Heart right ventricle (tissue), 16 donors: ENCODE results near the gene IL17RE. TPM values are rescaled to one million over a fixed set of nuclear protein-coding genes. Genes with fewer than 3 reads are reported as not detected.

Source experiments
- ATAC-seq, 8 donors: fragments of 200-7000 bp; cut with Tn5 transposase; one replicate each; pipeline ENCODE4 v1.9.1; 2020; ENCODE audit warnings: mild to moderate bottlenecking in 8 of 8, moderate library complexity in 8 of 8, moderate number of reproducible peaks in 1 of 8
- DNase-seq, 2 donors: peaks; one replicate each; pipeline ENCODE4 v3.0.0-alpha.2; 2020
- H3K27ac ChIP-seq, 10 donors: fragments of 200-600 bp; sonication (generic) in 2 of 10; one replicate each; pipeline versions ENCODE4 v1.5.0 to v1.8.0; 2020 to 2022; ENCODE audit warnings: mild to moderate bottlenecking in 3 of 10
- H3K27me3 ChIP-seq, 7 donors: fragments of 200-600 bp; one replicate each; pipeline ENCODE4 v1.8.0; 2021 to 2022; ENCODE audit warnings: mild to moderate bottlenecking in 2 of 7
- H3K36me3 ChIP-seq, 9 donors: fragments of 200-600 bp; sonication (generic) in 1 of 9; one replicate each; pipeline versions ENCODE4 v1.5.0 to v1.8.0; 2020 to 2022; ENCODE audit warnings: mild to moderate bottlenecking in 2 of 9
- H3K4me1 ChIP-seq, 9 donors: fragments of 200-600 bp; sonication (generic) in 1 of 9; one replicate each; pipeline versions ENCODE4 v1.5.0 to v1.8.0; 2020 to 2022; ENCODE audit warnings: mild to moderate bottlenecking in 4 of 9
- H3K4me3 ChIP-seq, 10 donors: fragments of 200-600 bp; sonication (generic) in 2 of 10; one replicate each; pipeline versions ENCODE4 v1.5.0 to v1.8.0; 2020 to 2022; ENCODE audit warnings: mild to moderate bottlenecking in 7 of 10, moderate library complexity in 2 of 10
- H3K9me3 ChIP-seq, 11 donors: fragments of 200-600 bp in 10 of 11; sonication (generic) in 2 of 11; one replicate each; pipeline versions ENCODE4 v1.5.0 to v1.8.0; 2013 to 2022; ENCODE audit warnings: mild to moderate bottlenecking in 2 of 11, control low read depth in 1 of 11, moderate library complexity in 1 of 11
- WGBS, 2 donors: extraction: QIAGEN DNeasy Blood & Tissue Kit; methylation state at CpG; one replicate each; pipeline ENCODE4 v1.1.7; 2013; ENCODE audit warnings: inconsistent platforms in 1 of 2; 5-methylcytosine and 5-hydroxymethylcytosine counted together
- intact Hi-C, 10 donors: fragments of 100-400 bp; cut with DNase I; formaldehyde crosslinking; loops; one replicate each; pipeline versions ENCODE4 v1.11.1 to v1.14.2; 2022
- polyA plus RNA-seq, 2 donors: library from polyadenylated mRNA; stranded (reverse); fragments of 200-250 nt; gene quantifications; one replicate each; pipeline ENCODE4 v1.2.3, GENCODE V29; 2013
- total RNA-seq, 10 donors: library from RNA; stranded (reverse); fragmentation: NEBNext Ultra II Directional in 3 of 10; extraction: Animal tissue kit (Norgen Biotek cat#: 25700) in 3 of 10; gene quantifications; one replicate each; pipeline versions ENCODE4 v1.2.1 to v1.2.4, GENCODE V29; 2021 to 2023
- TF ChIP-seq, protein P1 (sequence below), 9 donors: fragments of 200-600 bp; sonication (generic) in 2 of 9; IDR thresholded peaks; one replicate each; pipeline versions ENCODE4 v1.5.0 to v1.8.0; 2021 to 2022; ENCODE audit warnings: antibody characterized with exemption in 9 of 9, mild to moderate bottlenecking in 5 of 9, moderate library complexity in 1 of 9
- donor health status: Arrhythmogenic right ventricular cardiomyopathy.
- donor health status: ischemic (EF 13 %, LVEDD 7.1; RV severe dilation, severe dysfunction).
- donor health status: healthy with polysubstance abuse.
- donor health status: DM: no; HTN: yes; CAD: no.
- donor health status: DM: no; HTN: no; CAD: no.
- donor health status: ischemic (EF 25% LVEDD 6.9; RV normal size, moderate dysfunction).
- donor health status: ischemic (EF 25% LVEDD 5.7; RV mildly dilated, moderate dysfunction).
- donor health status: healthy.
- donor health status: DM: yes; HTN: yes; CAD: no.
- donor health status: Ischemic cardiomyopathy.
- donor health status: ischemic (EF 35%, LVEDD 5.7; RV mildly dilated, moderate dysfunction).
- donor health status: nonischemic (EF 11% LVEDD 7.7; RV severe dilation, severe dysfunction).
- donor health status: DM: yes; HTN: yes; CAD: no.
- donor health status: PGD.
- donor health status: ischemic (EF 29% LVEDD 5.4; RV normal size, mild dysfunction).
- donor health status: nonischemic (EF 23%, LVEDD 6.1; RV moderate dilation, normal function).

Gene IL17RE
- total and polyA plus RNA-seq, 12 donors = 0.16 to 2.3 (median 1.00) TPM

DNA sequence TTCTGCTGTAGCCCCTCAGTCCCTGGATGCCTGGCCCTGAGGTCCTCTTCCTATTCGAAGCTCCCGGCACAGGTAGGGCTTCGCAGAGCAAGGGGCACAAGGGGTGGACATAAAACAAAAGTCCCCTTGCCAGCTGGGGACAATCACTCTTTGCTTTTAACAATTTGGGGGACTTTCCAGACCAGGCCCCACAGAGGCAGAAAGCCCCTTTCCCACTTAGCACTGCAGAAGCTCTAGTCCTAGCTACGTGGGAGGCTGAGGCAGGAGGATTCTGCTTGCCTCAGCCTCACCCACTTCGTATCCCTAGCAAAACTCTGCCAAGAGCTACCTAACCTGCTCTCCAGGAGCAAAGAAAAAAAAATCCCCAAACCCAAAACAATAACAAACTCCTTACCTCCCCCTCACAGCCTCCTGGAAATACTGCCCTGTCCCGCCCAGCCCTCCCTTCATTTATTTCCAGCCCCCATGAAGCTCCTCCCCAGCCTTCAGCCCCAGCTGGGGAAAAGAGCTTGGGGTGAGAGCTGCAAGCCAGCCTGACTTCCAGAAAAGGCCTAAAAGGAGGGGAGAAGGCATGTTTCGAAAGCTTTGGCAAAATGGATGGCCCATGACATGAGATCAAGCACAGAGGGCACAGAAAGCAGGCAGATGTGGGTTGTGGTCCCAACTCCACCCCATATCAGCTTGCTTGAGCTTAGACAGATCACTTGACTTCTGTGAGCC is 22.7 kb upstream of the IL17RE start, which contains the start of gene CIDEC:
Gene CIDEC, minus strand, starts transcription at position 424 of the 720 bp plus-strand sequence. CDS start 1,767 bp downstream, outside the sequence.
- 81 to 89% methylated on average over 7 of the region's 7 CpGs for WGBS, 2 donors
- intact Hi-C loops = no loop called here
- TF ChIP-seq, protein P1, sequence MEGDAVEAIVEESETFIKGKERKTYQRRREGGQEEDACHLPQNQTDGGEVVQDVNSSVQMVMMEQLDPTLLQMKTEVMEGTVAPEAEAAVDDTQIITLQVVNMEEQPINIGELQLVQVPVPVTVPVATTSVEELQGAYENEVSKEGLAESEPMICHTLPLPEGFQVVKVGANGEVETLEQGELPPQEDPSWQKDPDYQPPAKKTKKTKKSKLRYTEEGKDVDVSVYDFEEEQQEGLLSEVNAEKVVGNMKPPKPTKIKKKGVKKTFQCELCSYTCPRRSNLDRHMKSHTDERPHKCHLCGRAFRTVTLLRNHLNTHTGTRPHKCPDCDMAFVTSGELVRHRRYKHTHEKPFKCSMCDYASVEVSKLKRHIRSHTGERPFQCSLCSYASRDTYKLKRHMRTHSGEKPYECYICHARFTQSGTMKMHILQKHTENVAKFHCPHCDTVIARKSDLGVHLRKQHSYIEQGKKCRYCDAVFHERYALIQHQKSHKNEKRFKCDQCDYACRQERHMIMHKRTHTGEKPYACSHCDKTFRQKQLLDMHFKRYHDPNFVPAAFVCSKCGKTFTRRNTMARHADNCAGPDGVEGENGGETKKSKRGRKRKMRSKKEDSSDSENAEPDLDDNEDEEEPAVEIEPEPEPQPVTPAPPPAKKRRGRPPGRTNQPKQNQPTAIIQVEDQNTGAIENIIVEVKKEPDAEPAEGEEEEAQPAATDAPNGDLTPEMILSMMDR (IDR thresholded peaks at IDR 0.05) = no peak
- H3K4me3 ChIP-seq = no peak within 1 kb of the TSS
- no peak for ATAC-seq
- no peaks in the 10 kb centered on the region for H3K36me3 ChIP-seq
- H3K4me1 ChIP-seq = no peaks in the 10 kb centered on the region
- H3K27me3 ChIP-seq = no peaks in the 10 kb centered on the region
- no peak for DNase-seq
- no peak within 1 kb of the TSS for H3K27ac ChIP-seq
- no peaks in the 10 kb centered on the region for H3K9me3 ChIP-seq

DNA sequence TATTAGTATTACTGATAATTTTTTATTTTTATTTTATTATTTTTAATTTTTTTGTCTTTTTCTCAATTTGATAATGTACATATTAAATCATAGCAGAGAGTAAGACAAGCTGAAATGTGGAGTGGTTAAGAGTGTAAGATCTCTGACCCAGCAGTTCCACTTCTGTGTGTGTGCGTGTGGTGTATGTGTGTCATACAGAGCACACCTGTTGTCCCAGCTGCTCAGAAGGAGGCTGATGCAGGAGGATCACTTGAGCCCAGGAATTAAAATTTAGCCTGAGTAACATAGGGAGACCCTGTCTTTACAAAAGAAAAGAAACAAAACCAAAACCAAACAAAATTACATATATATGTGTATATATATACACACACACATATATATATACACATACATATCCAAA is 21.2 kb upstream of the IL17RE start:
- WGBS, 2 donors = 98 to 100% methylated on average over 1 of the region's 1 CpG
- H3K36me3 ChIP-seq = no peaks in the 10 kb centered on the region
- TF ChIP-seq, protein P1 (IDR thresholded peaks at IDR 0.05) = no peak
- no peaks in the 10 kb centered on the region for H3K4me1 ChIP-seq
- no peaks in the 10 kb centered on the region for H3K9me3 ChIP-seq
- H3K27me3 ChIP-seq = no peaks in the 10 kb centered on the region
- H3K4me3 ChIP-seq = no peak overlapping the region
- DNase-seq = no peak
- intact Hi-C loops = no loop called here
- H3K27ac ChIP-seq = no peak overlapping the region
- ATAC-seq = no peak

DNA sequence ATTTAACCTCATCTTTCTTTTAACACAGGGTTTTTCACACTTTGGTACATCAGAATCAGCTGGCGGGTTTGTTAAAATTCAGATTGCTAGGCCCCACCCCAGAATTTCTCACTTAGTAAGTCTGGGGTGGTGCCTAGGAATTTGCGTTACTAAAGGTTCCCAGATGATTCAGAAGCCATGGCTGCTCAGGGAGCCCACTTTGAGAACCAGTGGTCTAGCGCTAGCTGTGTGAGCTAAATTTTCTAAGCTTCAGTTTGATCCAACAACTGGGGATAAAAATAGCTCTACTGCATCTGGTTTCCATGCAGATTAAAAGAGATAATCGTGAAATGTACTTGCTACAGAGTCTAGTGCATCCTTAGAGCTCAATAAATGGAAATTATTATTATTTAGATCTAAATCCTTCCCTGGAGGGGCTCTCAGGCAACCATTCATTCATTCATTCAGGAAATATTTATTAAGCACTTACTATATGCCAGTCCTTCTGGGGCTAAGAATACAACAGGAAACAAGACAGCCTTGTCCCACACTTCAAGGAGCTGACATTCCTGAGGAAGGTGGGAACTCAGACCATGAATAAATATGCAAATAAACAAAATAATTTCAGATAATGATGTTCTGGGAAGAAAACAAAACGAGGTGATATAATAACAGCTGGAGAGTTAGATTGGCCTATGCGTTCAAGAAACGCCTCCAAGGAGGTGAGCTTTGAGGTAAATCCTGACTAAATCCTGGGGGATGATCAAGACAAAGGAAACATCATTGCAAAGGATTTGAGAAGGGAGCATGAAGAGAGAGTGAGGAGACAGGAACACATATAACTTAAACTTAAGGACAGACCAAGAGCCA is 18.7 kb upstream of the IL17RE start:
- WGBS, 2 donors = 75 to 79% methylated on average over 7 of the region's 7 CpGs
- ATAC-seq (no peak), DNase-seq (no peak)
- Histone ChIP-seq H3K9me3 (no peaks in the 10 kb centered on the region), H3K27ac (no peak overlapping the region), H3K4me3 (no peak overlapping the region), H3K36me3 (no peaks in the 10 kb centered on the region), H3K4me1 (no peaks in the 10 kb centered on the region), H3K27me3 (no peaks in the 10 kb centered on the region)
- TF ChIP-seq, protein P1 (IDR thresholded peaks at IDR 0.05) = no peak
- intact Hi-C loops = no loop called here

DNA sequence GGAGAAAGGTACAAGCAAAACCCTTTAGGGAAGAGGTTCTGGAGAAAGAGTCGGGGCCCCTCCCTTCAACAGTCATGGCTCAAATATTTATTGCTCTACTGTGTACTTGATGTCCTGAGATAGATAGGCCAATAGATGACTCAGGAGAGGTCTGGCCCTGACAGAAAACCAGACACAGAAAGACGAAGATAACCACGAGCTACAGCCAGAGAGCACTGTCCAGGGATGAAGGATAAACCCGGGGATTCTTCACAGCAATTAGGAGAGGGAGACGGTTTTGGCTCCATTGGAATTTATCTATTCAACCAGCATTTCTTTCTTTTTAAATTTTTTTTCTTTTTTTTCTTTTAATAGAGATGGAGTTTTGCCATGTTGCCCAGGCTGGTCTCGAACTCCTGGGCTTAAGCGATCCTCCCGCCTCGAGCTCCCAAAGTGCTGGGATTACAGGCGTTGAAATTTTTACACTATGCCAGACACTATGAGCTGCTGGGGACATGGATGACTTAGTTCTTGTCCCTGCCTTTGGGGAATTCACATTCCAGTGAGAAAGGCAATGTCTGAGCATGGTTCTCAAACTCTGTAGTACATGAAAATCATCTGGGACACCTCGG is 18.0 kb upstream of the IL17RE start:
- H3K4me1 ChIP-seq = peaks cover 0 to under 1% (median 0%) of the 10 kb centered on the region in 9 donors
- no peak overlapping the region for H3K4me3 ChIP-seq
- TF ChIP-seq, protein P1 (IDR thresholded peaks at IDR 0.05) = no peak
- no peak for DNase-seq
- intact Hi-C loops = no loop called here
- H3K27me3 ChIP-seq = no peaks in the 10 kb centered on the region
- H3K9me3 ChIP-seq = no peaks in the 10 kb centered on the region
- 71 to 73% methylated on average over 11 of the region's 11 CpGs for WGBS, 2 donors
- no peak overlapping the region for H3K27ac ChIP-seq
- peak in 2 of 8 donors; percentile 30 to 44 for ATAC-seq
- no peaks in the 10 kb centered on the region for H3K36me3 ChIP-seq
